Measurements from ENCODE around the gene C4BPB. TPM values are rescaled to one million over a fixed set of nuclear protein-coding genes. Genes with fewer than 3 reads are reported as not detected.

The C4BPB gene
- total and polyA plus RNA-seq, 2 experiments from 2014 or later, result 13.5 to 16.8 TPM

- Histone ChIP-seq H3K27ac (no peak overlapping the region), H3K36me3 (replicated peaks; ENCODE audit: insufficient read depth, low read depth) (no peaks in the 10 kb centered on the region), H3K4me2 (no peak overlapping the region), H3K4me1 (ENCODE audit: insufficient read depth) (no peaks in the 10 kb centered on the region), H3K9me3 (ENCODE audit: low read depth) (no peaks in the 10 kb centered on the region), H3K4me3 (no peak overlapping the region), H3K9me2 (replicated peaks; ENCODE audit: insufficient read depth) (no peaks in the 10 kb centered on the region), H2AFZ (no peak overlapping the region), H3K79me2 (no peaks in the 10 kb centered on the region), H4K20me1 (ENCODE audit: insufficient read depth, poor library complexity, severe bottlenecking) (no peaks in the 10 kb centered on the region), H3K27me3 (no peaks in the 10 kb centered on the region)
- DNase-seq (ENCODE audit: low spot score), result no peak
- 81% methylated on average over 5 of the region's 5 CpGs for WGBS (ENCODE audit: low lambda C conversion rate, missing lambda C conversion rate)
- TF ChIP-seq CTCF (IDR thresholded peaks at IDR 0.05; ENCODE audit: poor library complexity), result no peak
- no peak for TF ChIP-seq EZH2phosphoT487 (IDR thresholded peaks at IDR 0.05; ENCODE audit: low read depth, severe bottlenecking, unreplicated experiment)
- no peak for TF ChIP-seq EZH2 (IDR thresholded peaks at IDR 0.05; ENCODE audit: borderline replicate concordance)
These were observed 26.6 kb downstream of the C4BPB start for GRCh38 chr1:207115269-207115668.

- no peak overlapping the region for H3K4me3 ChIP-seq
- 79% methylated on average over 3 of the region's 3 CpGs for WGBS (ENCODE audit: low lambda C conversion rate, missing lambda C conversion rate)
- no peak overlapping the region for H2AFZ ChIP-seq
- DNase-seq (ENCODE audit: low spot score), result no peak
- no peaks in the 10 kb centered on the region for H3K79me2 ChIP-seq
- no peak overlapping the region for H3K4me2 ChIP-seq
- H3K9me2 ChIP-seq (replicated peaks; ENCODE audit: insufficient read depth), result no peaks in the 10 kb centered on the region
- H3K36me3 ChIP-seq (replicated peaks; ENCODE audit: insufficient read depth, low read depth), result no peaks in the 10 kb centered on the region
- H3K4me1 ChIP-seq (ENCODE audit: insufficient read depth), result no peaks in the 10 kb centered on the region
- no peaks in the 10 kb centered on the region for H4K20me1 ChIP-seq (ENCODE audit: insufficient read depth, poor library complexity, severe bottlenecking)
- TF ChIP-seq EZH2phosphoT487 (IDR thresholded peaks at IDR 0.05; ENCODE audit: low read depth, severe bottlenecking, unreplicated experiment) (no peak), EZH2 (IDR thresholded peaks at IDR 0.05; ENCODE audit: borderline replicate concordance) (no peak), CTCF (IDR thresholded peaks at IDR 0.05; ENCODE audit: poor library complexity) (no peak)
- no peaks in the 10 kb centered on the region for H3K27me3 ChIP-seq
- H3K27ac ChIP-seq, result no peak overlapping the region
- no peaks in the 10 kb centered on the region for H3K9me3 ChIP-seq (ENCODE audit: low read depth)
These were observed 35.7 kb downstream of the C4BPB start for GRCh38 chr1:207124389-207124788.

- no peaks in the 10 kb centered on the region for H3K36me3 ChIP-seq (replicated peaks; ENCODE audit: insufficient read depth, low read depth)
- H3K4me1 ChIP-seq (ENCODE audit: insufficient read depth), result no peaks in the 10 kb centered on the region
- no peak overlapping the region for H3K4me3 ChIP-seq
- no peaks in the 10 kb centered on the region for H3K79me2 ChIP-seq
- H3K4me2 ChIP-seq, result no peak overlapping the region
- H3K27ac ChIP-seq, result no peak overlapping the region
- H3K9me3 ChIP-seq (ENCODE audit: low read depth), result no peaks in the 10 kb centered on the region
- no peaks in the 10 kb centered on the region for H3K9me2 ChIP-seq (replicated peaks; ENCODE audit: insufficient read depth)
- TF ChIP-seq EZH2phosphoT487 (IDR thresholded peaks at IDR 0.05; ENCODE audit: low read depth, severe bottlenecking, unreplicated experiment) (no peak), CTCF (IDR thresholded peaks at IDR 0.05; ENCODE audit: poor library complexity) (no peak), EZH2 (IDR thresholded peaks at IDR 0.05; ENCODE audit: borderline replicate concordance) (no peak)
- no peak for DNase-seq (ENCODE audit: low spot score)
- H2AFZ ChIP-seq, result no peak overlapping the region
- no peaks in the 10 kb centered on the region for H4K20me1 ChIP-seq (ENCODE audit: insufficient read depth, poor library complexity, severe bottlenecking)
- H3K27me3 ChIP-seq, result no peaks in the 10 kb centered on the region
These were observed 39.8 kb downstream of the C4BPB start for GRCh38 chr1:207128336-207128921.

- H3K36me3 ChIP-seq (replicated peaks; ENCODE audit: insufficient read depth, low read depth), result no peaks in the 10 kb centered on the region
These were observed 40.4 kb downstream of the C4BPB start for GRCh38 chr1:207129053-207129452.

More at GRCh38 chr1:207129053-207129452, 40.4 kb downstream of the C4BPB start:
- Histone ChIP-seq H3K27me3 (no peaks in the 10 kb centered on the region), H3K9me2 (replicated peaks; ENCODE audit: insufficient read depth) (no peaks in the 10 kb centered on the region), H4K20me1 (ENCODE audit: insufficient read depth, poor library complexity, severe bottlenecking) (no peaks in the 10 kb centered on the region), H3K79me2 (no peaks in the 10 kb centered on the region), H3K4me1 (ENCODE audit: insufficient read depth) (no peaks in the 10 kb centered on the region), H2AFZ (no peak overlapping the region), H3K27ac (no peak overlapping the region), H3K9me3 (ENCODE audit: low read depth) (no peaks in the 10 kb centered on the region), H3K4me2 (no peak overlapping the region), H3K4me3 (no peak overlapping the region)
- no peak for DNase-seq (ENCODE audit: low spot score)
- TF ChIP-seq CTCF (IDR thresholded peaks at IDR 0.05; ENCODE audit: poor library complexity), result no peak
- no peak for TF ChIP-seq EZH2 (IDR thresholded peaks at IDR 0.05; ENCODE audit: borderline replicate concordance)
- TF ChIP-seq EZH2phosphoT487 (IDR thresholded peaks at IDR 0.05; ENCODE audit: low read depth, severe bottlenecking, unreplicated experiment), result no peak
